SK-N-SH treated with all-trans-retinoic acid at 6 μM for 48 hours (cell line): ENCODE data around the gene ATF6B.

Source experiments
- CSDC2 ChIP-seq: fragments of 250-450 bp; sonication (Bioruptor Pico); IDR thresholded peaks from 2 replicates; pipeline ENCODE4 v1.5.0; 2020; ENCODE audit warnings: mild to moderate bottlenecking, moderate library complexity
- ISL1 ChIP-seq: fragments of 250-450 bp; sonication (Bioruptor Pico); IDR thresholded peaks from 2 replicates; pipeline ENCODE4 v2.1.2; 2022; ENCODE audit warnings: mild to moderate bottlenecking, moderate library complexity
- ZC3H10 ChIP-seq: fragments of 250-450 bp; sonication (Bioruptor Pico); IDR thresholded peaks from 2 replicates; pipeline ENCODE4 v1.5.1; 2021; ENCODE audit warnings: mild to moderate bottlenecking, moderate library complexity
- ZFP3 ChIP-seq: fragments of 250-450 bp; sonication (Bioruptor Pico); IDR thresholded peaks from 2 replicates; pipeline ENCODE4 v1.5.0; 2020; ENCODE audit warnings: mild to moderate bottlenecking, moderate library complexity
- ZNF565 ChIP-seq: fragments of 450-650 bp; formaldehyde crosslinking; conservative IDR thresholded peaks from 2 replicates; pipeline ENCODE4 v1.5.0; 2020; ENCODE audit warnings: low read depth, mild to moderate bottlenecking, moderate library complexity
- TF ChIP-seq, protein P1 (sequence below): fragments of 250-450 bp; sonication (Bioruptor Pico); IDR thresholded peaks from 2 replicates; pipeline ENCODE4 v1.5.1; 2020; ENCODE audit warnings: low read depth, mild to moderate bottlenecking, moderate library complexity
- TF ChIP-seq, protein P2 (sequence below): fragments of 250-450 bp; sonication (Bioruptor Pico); IDR thresholded peaks from 2 replicates; pipeline ENCODE4 v1.5.1; 2021; ENCODE audit warnings: mild to moderate bottlenecking, moderate library complexity
- TF ChIP-seq, protein P3 (sequence below): fragments of 250-450 bp; sonication (Bioruptor Pico); IDR thresholded peaks from 2 replicates; pipeline ENCODE4 v1.8.0; 2021; ENCODE audit warnings: low read depth, mild to moderate bottlenecking, moderate library complexity, borderline replicate concordance
- TF ChIP-seq, protein P4 (sequence below): fragments of 250-450 bp; sonication (Bioruptor Pico); IDR thresholded peaks from 2 replicates; pipeline ENCODE4 v1.8.0; 2020; ENCODE audit warnings: mild to moderate bottlenecking, moderate library complexity, borderline replicate concordance

DNA sequence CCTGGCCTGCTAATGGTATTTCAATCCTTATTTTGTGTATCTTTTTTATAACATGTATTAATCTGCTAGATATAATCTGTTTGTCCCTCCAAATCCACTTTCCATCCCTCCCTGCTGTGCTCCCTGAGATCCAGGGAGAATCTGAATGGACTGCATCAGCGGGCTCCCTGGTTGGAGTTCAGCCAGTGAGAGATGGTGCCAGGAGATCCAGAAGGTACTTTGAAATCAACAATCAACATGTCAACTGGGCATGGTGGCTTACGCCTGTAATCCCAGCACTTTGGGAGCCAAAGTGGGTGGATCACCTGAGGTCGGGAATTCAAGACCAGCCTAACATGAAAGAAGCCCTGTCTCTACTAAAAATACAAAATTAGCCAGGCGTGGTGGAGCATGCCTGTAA, 4.4 kb downstream of the ATF6B start:
- TF ChIP-seq, protein P1, sequence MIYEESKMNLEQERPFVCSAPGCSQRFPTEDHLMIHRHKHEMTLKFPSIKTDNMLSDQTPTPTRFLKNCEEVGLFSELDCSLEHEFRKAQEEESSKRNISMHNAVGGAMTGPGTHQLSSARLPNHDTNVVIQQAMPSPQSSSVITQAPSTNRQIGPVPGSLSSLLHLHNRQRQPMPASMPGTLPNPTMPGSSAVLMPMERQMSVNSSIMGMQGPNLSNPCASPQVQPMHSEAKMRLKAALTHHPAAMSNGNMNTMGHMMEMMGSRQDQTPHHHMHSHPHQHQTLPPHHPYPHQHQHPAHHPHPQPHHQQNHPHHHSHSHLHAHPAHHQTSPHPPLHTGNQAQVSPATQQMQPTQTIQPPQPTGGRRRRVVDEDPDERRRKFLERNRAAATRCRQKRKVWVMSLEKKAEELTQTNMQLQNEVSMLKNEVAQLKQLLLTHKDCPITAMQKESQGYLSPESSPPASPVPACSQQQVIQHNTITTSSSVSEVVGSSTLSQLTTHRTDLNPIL (CRISPR knock-in tag) = no peak
- TF ChIP-seq, protein P2, sequence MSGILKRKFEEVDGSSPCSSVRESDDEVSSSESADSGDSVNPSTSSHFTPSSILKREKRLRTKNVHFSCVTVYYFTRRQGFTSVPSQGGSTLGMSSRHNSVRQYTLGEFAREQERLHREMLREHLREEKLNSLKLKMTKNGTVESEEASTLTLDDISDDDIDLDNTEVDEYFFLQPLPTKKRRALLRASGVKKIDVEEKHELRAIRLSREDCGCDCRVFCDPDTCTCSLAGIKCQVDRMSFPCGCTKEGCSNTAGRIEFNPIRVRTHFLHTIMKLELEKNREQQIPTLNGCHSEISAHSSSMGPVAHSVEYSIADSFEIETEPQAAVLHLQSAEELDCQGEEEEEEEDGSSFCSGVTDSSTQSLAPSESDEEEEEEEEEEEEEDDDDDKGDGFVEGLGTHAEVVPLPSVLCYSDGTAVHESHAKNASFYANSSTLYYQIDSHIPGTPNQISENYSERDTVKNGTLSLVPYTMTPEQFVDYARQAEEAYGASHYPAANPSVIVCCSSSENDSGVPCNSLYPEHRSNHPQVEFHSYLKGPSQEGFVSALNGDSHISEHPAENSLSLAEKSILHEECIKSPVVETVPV (CRISPR knock-in tag) = no peak
- no peak for TF ChIP-seq ISL1 (CRISPR knock-in tag)
- TF ChIP-seq ZNF565 (CRISPR knock-in tag) = no peak
- no peak for TF ChIP-seq ZC3H10 (CRISPR knock-in tag)
- TF ChIP-seq, protein P3, sequence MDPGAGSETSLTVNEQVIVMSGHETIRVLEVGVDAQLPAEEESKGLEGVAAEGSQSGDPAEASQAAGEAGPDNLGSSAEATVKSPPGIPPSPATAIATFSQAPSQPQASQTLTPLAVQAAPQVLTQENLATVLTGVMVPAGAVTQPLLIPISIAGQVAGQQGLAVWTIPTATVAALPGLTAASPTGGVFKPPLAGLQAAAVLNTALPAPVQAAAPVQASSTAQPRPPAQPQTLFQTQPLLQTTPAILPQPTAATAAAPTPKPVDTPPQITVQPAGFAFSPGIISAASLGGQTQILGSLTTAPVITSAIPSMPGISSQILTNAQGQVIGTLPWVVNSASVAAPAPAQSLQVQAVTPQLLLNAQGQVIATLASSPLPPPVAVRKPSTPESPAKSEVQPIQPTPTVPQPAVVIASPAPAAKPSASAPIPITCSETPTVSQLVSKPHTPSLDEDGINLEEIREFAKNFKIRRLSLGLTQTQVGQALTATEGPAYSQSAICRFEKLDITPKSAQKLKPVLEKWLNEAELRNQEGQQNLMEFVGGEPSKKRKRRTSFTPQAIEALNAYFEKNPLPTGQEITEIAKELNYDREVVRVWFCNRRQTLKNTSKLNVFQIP (CRISPR knock-in tag) = no peak
- TF ChIP-seq, protein P4, sequence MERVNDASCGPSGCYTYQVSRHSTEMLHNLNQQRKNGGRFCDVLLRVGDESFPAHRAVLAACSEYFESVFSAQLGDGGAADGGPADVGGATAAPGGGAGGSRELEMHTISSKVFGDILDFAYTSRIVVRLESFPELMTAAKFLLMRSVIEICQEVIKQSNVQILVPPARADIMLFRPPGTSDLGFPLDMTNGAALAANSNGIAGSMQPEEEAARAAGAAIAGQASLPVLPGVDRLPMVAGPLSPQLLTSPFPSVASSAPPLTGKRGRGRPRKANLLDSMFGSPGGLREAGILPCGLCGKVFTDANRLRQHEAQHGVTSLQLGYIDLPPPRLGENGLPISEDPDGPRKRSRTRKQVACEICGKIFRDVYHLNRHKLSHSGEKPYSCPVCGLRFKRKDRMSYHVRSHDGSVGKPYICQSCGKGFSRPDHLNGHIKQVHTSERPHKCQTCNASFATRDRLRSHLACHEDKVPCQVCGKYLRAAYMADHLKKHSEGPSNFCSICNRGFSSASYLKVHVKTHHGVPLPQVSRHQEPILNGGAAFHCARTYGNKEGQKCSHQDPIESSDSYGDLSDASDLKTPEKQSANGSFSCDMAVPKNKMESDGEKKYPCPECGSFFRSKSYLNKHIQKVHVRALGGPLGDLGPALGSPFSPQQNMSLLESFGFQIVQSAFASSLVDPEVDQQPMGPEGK (CRISPR knock-in tag) = no peak
- TF ChIP-seq ZFP3 (CRISPR knock-in tag) = no peak
- no peak for TF ChIP-seq CSDC2 (CRISPR knock-in tag)
